SKM-1 treated with dmso at 0.1 percent for 144 hours (cell line): ENCODE data around the gene METTL13.

Experiments
- DNase-seq: peaks from one replicate; lab custom pipeline; 2025; ENCODE audit not compliant: unreplicated experiment; lab: John Stamatoyannopoulos, UW

METTL13 gene, protein sequence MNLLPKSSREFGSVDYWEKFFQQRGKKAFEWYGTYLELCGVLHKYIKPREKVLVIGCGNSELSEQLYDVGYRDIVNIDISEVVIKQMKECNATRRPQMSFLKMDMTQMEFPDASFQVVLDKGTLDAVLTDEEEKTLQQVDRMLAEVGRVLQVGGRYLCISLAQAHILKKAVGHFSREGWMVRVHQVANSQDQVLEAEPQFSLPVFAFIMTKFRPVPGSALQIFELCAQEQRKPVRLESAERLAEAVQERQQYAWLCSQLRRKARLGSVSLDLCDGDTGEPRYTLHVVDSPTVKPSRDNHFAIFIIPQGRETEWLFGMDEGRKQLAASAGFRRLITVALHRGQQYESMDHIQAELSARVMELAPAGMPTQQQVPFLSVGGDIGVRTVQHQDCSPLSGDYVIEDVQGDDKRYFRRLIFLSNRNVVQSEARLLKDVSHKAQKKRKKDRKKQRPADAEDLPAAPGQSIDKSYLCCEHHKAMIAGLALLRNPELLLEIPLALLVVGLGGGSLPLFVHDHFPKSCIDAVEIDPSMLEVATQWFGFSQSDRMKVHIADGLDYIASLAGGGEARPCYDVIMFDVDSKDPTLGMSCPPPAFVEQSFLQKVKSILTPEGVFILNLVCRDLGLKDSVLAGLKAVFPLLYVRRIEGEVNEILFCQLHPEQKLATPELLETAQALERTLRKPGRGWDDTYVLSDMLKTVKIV

GRCh38 chr1:171781176-171781875 is at the start of gene METTL13:
METTL13 (plus strand) TSS chr1:171781660; CDS start chr1:171781968, 308 bp downstream.
- DNase-seq: peak; percentile 100

DNA sequence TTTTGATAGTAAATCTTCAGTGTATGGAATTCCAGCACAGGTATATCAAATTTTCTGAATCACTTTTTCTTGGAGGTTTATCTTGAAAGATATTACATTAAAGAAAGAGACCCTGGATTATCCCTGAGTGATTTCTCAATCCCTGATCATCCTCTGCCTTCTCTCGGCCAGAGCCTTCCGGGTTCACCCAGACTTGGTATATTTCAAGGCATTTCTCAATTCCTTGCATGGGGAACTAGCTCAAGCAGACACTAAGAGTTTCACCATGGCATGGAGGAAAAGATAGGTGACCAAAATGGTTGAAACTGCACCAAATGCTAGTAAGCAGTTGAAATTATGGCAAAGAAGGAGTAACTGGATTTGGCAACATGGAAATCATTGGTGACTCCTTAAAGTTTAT is 45.3 kb upstream of the METTL13 start:
- DNase-seq: no peak

GRCh38 chr1:171738911-171739310 is 42.5 kb upstream of the METTL13 start:
- no peak for DNase-seq

GRCh38 chr1:171739656-171740055 is 41.8 kb upstream of the METTL13 start:
- DNase-seq: no peak

DNA sequence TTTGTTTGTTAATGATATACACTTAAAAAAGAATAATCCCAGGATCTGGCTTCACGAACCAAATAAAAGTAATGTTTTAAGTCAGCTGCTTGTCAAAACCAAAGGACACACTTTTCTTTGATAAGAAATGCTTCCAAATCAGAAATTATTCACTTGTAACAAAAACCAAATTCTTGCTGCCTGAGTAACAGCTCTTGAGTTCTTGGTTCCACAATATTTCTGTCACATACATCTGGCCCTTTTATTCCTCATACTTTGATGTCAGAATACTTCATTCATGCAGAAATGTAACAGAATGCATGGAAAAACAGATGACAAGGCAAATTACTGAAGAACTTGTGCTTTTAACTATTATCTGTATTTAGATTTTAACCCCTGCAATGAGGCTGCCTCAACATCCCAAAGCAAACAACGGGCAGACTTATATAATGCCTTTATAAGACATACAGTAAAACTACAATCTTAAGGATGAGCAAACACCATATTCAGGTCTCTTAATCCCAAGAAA is 41.0 kb upstream of the METTL13 start:
- no peak for DNase-seq

DNA sequence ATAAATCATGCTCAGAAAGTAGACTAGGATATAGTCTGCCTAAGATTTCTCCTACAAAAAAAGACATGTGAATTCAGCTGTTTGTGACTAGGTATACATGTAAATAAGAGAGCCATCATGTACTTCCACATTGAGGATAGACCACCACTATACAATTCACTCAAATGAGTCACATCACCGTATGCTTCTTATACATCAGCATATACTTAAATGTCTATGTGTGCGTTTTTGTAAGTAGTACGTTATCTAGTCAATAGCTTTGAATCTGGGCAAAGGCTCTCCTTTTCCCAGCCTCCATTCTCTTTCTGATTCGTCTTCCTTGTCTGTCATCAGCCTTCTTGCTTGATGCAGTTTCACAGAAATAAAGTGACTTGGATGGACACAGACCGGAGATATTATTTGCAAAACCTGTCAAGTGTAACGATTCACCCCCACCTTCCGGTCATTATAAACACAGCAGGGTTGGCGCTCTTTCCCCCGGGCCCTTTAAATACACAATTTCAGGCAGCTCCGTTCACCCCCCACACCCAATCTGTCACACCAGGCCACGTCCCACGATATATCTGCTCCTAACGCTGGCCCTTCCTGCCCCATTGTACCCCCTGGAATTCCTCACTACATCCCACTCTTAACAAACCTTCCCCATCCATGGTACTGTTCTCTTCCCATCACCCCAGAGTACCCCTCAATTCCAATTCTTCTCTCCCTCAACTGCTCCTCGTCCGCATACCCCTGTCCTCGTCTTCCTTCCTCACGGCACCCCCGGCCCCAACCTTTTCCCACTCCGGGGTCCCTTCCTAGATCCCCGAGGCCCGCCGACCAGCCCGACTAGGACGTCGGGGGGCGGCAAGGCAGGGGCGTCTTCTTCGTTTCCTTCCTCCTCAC is 40.2 kb upstream of the METTL13 start:
- peak; percentile 47 for DNase-seq

- peak; percentile 90 for DNase-seq
Observed at GRCh38 chr1:171741872-171742576, 39.4 kb upstream of the METTL13 start, which contains the start of gene VAMP4. VAMP4 (minus strand) TSS chr1:171742065; CDS start chr1:171738414, 3,651 bp downstream.

- no peak for DNase-seq
Observed at GRCh38 chr1:171742577-171742922, 38.9 kb upstream of the METTL13 start.

DNA sequence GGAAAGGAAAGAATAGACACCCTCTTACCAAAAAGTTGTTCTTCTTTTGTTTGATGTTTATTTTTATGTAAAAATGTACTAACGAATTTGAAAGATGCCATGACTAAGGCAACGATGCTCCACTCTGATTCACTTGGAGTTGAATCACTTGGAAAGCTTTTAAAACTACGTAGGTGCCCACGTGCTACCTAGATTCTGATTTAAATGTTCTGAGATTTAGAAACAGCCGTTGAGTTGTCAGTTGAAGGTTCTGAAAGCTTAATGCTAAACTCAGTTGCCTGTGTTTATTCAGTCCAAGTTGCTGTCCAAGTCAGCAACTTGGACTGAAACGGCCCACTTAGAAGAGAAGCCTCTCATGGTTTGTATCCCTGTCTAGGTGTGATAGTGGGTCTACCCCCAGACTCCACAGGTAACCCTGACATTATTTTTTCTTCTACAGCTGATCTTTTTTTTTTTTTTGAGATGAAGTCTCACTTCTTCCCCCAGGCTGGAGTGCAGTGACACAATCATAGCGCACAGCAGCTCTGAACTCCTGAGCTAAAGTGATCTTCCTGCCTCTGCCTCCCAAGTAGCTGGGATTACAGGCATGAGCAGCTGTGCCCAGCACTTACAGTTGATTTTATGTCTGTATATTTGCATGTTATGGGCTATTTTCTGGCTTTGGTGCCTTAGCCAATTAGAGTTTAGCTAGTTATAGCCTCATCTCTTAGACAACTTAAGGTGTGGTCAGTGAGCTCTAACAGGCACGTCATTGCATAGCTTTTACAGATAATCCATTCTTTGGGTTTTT is 38.2 kb upstream of the METTL13 start:
- no peak for DNase-seq

- DNase-seq: peak; percentile 43
Observed at GRCh38 chr1:171744986-171745385, 36.5 kb upstream of the METTL13 start.

DNA sequence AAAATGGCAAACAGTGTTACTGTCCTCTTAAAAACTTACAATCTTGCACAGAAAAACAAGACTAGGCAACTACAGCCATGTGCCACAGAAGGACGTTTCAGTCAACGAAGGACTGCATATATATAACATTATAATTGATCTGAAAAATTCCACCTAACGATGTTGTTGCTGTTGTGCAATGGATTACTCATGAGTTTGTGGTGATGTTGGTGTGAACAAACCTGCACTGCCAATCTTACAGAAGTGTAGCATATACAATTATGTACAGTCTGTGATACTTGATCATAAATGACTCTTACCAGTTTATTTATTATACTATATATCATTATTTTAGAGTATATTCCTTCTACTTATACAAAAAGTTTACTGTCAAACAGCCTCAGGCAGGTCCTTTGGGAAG is 32.8 kb upstream of the METTL13 start:
- no peak for DNase-seq

DNA sequence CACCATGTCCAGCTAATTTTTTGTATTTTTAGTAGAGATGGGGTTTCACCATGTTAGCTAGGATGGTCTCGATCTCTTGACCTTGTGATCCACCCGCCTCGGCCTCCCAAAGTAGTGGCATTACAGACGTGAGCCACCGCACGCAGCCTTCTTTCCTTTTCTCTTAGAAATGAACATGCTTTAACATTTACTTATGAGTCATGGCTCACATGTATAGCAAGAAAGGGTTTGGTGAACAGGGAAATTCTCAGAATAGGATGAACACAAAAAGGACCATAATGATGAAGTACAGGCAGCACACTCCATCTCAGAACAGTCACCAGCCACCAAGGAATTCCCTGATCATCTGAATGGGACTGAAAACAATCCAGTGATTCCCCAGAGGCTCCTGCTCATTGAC is 30.2 kb upstream of the METTL13 start:
- DNase-seq: no peak

DNA sequence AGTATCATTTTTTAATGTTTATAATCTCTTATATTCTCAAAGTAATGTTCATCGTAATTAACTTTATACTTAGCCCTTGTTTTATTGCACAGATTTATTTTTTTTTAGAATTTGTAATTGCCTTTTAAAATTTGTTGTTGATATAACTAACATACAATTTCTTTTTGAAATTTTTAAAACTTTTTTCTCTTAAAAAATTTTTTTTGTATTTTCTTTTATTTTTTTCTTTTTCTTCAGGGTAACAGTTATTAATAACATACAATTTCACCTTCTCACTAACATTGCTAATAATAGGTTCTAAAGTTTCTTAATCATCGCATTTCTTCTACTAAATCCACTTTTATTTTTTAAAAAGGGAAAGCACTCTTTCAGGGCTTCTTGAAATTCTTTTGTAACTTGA is 28.3 kb upstream of the METTL13 start:
- DNase-seq: no peak

DNA sequence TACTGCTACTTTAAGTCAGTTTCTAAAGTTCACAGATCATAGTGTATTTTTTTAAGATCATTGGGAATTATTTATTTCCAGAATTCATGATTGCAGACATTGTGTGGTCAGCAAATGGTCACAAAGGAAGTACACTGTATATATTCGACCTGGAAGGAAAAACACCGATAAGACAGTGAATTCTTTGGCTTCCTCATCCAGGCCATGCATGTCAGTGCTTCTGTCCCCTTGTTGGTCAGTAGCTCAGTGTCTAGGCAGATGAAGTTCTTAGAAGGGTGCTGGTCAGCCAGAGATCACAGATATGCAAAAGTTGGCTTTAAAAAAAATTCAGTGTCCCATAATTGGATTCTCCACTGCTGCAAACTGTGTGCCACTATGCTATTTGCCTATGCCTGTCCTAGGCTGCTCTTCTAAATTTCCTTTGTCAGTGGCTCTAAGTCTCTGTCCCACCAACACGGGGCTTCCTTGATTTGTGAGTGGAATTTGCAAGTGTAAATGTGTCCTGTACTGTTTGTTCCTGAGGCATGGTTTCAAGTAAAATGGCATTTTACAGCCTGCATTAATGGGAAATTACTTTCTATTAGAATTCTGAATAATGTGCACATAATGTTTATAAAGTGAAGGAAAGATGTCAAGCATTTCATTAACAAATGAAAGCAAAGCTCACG is 27.6 kb upstream of the METTL13 start:
- no peak for DNase-seq

DNA sequence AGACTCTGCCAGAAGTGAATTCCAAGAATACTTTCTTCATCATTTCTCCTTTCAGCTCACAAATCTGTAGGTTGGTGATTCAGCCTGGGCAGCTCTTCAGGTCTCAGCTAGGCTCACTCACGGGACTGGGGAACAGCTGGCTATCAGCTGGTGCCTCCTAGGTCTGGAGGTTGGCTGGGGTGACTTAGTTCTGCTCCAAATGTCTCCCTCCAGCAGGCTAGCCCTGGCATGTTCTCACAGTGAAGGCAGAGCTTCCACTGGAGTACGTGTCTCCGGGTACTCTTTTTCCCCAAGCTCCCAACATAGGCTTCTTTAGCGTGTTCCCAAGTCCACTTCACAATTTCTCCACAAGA is 27.1 kb upstream of the METTL13 start:
- no peak for DNase-seq

DNA sequence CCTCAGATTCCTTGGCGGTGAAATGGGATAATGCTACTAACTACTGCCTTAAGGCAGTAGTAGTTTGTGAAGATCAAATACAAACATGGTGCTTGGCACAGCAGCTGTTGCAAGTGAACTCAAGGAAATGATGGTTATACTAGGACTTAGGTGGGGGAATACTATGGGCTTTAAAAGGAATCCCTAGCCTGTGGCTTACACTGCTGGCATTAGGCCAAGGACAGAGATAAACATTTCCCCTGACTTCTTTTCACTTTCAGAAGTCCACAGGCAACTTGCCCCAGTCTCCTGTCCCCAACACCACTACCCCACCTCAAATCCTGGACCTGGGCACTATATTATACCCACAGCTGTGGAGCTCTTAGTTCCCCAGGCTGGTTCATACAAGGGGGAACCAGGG is 26.5 kb upstream of the METTL13 start:
- no peak for DNase-seq

GRCh38 chr1:171756856-171757255 is 24.6 kb upstream of the METTL13 start:
- no peak for DNase-seq

DNA sequence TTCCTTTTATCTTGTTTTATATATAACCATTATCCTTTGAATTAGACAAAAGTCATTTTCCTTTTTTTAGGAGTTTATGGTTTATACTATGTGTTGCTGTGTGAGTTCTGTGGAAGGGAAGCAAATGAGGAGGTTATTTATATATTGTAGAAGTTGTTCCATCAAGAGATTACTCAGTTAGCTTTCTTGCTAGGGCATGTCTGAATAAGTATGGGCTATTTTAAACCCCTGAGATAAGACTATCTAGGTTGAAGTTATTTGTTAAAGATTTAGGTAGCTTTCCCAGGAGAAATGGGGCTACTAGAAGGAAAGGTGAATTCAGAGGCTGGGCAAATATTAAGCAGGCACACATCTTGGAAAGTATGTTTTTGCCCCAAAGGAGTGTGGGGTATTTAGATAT is 23.4 kb upstream of the METTL13 start:
- DNase-seq: no peak

DNA sequence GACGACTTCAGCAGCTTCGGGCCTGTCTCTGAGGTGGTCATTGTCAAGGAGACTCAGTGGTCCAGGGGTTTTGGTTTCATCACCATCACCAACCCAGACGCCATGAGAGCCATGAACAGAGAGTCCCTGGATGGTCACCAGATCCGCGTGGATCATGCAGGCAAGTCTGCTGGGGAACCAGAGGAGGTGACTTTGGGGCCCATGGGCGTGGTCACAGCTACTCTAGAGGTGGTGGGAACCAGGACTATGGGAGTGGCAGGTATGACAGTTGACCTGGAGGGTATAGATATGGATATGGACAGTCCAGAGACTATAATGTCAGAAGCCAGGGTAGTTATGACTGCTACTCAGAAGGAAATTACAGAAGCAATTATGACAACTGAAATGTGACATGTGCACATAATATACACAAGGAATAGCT is 19.3 kb upstream of the METTL13 start:
- no peak for DNase-seq
